Globus pallidus (tissue), 1 donor: ENCODE measurements around the gene HP.

Experiments used
- DNase-seq: peaks from one replicate; pipeline ENCODE4 v3.0.0-alpha.2; 2015; ENCODE audit warnings: low spot score

HP gene

DNA sequence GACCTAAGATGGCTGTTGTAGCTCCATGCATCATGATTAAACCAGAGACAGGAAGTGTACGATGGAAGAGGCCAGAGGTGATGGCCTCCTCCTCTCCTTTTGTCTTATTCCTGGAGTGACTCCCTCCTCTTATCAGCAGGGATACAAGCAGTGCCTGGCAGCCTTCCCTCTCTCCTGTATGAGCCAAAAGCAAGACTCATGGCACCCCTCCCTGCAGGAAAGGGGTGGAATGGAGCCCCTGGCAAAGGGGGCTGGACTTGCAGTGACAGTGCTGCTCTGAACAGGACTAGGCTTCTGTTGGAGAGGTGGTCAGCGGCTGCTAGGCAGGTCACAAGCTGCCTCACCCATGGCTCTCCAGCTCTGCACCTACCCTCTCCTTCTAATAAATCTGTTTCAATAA, 30.7 kb downstream of the HP start:
- DNase-seq: no peak

DNA sequence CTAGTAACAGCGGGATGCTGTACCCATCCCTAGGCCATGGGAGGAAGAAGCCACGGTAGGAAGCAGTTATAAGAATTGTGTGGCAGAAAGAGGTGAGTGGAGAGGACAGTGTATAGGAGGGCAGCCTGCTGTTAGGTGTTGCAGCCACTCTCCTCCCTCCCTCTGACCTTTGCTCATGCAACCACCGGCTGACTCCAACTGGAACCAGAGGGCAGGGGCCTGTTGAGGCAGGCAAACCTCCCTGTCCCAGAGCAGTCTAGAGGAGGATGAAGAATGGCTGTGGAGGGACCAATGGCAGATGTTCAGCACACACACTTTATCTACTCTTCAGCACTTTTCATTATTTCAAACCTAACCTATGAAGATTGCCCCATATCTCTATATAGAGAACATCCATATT, 36.9 kb downstream of the HP start:
- DNase-seq: no peak

DNA sequence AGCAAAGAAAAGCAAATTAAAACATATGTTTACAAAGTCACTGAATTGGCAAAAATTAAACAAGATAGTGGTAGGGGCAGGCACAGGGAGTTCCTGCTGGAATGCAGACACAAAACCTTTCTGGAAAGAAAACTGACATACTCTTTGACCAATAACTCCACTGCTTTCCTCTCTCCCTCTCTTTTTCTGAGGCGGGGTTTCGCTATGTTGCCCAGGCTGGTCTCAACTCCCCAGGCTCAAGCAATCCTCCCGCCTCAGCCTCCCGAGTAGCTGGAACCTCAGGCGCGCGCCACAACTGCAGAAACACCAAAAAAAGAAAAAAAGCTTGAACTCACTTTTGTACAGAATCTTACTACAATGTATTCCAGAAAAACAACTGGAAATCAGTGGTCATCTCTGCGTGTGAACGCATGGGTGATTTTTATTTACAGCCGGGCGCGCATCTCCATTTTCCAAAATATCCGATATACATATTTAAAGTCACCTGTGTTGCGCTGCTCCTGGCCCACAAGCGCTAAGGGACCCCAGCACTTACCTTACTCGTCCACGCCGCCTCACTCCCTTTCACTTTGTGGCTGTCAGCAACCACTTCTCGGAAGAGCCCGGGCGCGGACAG, 38.6 kb downstream of the HP start:
- no peak for DNase-seq

DNA sequence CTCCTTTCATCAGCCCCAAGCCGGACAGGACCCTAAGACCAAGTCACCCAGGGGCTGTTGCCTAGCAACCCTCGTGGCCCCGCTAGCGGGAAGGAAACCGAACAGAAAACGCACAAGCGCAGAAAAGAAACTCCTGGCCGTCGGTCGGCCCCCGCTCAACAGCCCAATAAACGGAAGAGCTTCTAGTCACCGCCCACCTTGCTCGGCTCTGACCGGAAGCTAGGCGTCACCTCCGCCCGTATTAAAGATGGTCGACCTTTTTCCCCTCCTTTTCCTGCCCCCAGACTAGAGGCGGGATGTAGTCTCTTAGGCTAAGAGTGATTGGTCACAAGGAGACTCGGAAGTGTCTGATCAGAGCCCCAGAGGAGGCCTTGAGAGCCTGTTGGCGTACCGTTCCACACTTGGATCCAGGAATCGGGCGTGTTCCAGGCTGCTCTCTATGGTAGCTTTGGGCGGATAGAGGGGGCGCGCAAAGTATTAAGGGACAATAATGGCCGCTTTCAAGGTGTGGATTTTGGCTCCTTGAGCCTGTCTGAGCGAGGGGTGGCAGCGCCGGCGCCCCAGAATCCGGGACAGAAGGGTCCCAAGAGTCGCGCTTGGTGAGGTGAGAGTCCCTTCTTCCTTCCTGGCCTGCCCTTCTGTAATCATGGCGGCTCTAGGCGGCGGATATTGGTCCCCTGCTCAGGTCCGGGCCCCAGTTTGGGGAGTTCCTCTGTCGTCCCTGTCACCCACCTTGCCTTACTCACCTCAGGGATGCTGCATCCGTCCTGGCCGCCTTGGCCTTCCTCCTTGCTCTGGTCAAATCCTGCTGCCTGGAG, 39.4 kb downstream of the HP start, which contains the start of the genes DHX38 and TXNL4B:
Gene DHX38 (plus strand): TSS at position 400 of the 818 bp plus-strand sequence. CDS start 2,311 bp downstream, outside the sequence.
Gene TXNL4B (minus strand): TSS at position 173 of the 818 bp plus-strand sequence. CDS start 2,871 bp downstream, outside the sequence.
- peak; percentile 100 for DNase-seq

DNA sequence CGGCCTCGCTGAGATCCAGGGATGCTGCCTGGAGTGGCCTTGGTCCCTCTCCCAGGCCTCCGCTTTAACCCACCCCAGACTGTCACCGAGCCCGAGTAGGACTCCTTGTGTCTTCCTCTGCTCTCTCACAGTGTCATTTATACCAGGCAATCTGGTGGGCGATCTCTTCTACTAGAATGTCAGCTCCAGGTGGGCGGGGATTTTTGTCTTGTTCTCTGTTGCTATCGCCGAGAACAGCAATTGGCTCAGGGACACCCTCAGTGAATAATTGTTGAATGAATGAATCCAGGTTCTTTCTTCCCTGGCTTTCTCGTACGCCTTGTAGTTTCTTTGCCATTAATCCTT, 39.9 kb downstream of the HP start:
- no peak for DNase-seq

DNA sequence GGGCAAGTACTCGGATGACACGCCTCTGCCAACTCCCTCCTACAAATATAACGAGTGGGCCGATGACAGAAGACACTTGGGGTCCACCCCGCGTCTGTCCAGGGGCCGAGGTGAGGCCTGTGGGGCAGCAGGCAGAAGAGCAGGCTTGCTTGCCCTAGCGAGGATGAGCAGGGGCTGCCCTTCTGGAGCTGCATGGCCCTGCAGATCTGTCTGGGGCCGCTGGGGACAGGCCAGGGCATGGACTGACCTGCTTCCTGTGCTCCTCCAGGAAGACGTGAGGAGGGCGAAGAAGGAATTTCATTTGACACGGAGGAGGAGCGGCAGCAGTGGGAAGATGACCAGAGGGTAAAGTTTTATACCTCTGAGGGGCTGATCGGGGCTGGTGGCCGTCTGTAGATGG, 44.6 kb downstream of the HP start:
- no peak for DNase-seq

DNA sequence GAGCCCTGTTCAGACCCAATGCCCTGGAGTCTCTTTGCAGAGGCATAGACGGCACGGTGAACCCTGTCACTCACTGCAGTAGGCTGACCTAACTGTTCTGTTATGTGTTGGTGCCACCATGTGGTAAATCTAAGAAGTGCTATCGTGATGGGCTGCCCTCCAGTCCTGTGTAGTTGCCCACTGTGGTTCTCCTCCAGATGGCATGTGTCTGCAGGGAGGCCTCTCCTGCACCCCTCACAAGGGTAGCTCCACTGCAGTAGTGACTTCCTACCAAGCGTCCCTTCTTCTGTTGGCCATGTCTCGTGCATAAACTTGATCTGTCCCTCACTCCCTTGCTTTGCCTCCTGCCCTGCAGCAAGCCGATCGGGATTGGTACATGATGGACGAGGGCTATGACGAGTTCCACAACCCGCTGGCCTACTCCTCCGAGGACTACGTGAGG, 45.1 kb downstream of the HP start:
- DNase-seq: peak; percentile 57

DNA sequence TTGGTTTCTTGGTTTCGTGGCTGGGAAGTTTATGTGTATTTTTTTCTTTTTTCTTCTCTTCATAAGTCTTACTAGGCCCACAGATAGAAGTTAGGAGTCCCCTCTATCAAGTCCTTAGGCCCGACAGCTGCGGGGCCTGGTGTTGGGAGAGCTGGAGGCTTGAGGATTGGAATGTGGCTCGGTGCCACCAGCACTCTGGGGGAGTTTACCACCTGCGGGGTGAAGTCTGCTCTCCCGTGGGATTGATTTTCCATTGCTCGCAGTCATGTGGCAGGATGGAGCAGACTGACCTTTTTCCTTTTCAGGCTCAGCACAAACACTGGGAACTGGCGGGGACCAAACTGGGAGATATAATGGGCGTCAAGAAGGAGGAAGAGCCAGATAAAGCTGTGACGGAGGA, 46.9 kb downstream of the HP start:
- no peak for DNase-seq

DNA sequence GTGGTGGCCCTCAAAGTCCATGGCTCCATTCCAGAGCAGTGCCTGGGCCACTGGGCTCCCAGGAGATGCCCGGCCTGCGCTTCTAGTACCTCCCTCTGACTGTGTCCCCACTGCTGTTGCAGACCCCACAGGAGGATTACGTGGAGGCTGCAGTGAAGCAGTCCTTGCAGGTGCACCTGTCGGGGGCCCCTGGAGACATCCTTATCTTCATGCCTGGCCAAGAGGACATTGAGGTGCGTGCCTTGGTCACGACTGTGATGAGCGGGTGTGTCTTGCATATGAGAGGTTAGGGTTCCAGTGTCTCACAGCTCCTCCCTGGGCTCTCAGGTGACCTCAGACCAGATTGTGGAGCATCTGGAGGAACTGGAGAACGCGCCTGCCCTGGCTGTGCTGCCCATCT, 50.6 kb downstream of the HP start:
- DNase-seq: no peak

DNA sequence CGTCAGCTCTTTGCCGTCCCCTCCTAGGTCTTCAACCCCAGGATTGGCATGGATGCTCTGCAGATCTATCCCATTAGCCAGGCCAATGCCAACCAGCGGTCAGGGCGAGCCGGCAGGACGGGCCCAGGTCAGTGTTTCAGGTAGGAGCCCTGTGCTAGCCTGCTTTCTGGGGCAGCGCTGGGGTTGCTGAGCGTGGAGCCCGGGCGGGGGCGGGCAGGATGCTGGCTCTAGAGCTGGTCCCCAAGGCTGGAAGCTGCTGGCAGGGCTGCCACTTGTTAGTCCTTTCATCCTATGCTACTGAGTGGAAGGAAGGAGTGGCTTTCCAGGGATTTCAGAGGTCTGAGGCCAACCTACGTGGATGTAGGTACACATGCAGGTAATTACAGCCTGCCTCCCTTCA, 51.7 kb downstream of the HP start:
- DNase-seq: no peak

DNA sequence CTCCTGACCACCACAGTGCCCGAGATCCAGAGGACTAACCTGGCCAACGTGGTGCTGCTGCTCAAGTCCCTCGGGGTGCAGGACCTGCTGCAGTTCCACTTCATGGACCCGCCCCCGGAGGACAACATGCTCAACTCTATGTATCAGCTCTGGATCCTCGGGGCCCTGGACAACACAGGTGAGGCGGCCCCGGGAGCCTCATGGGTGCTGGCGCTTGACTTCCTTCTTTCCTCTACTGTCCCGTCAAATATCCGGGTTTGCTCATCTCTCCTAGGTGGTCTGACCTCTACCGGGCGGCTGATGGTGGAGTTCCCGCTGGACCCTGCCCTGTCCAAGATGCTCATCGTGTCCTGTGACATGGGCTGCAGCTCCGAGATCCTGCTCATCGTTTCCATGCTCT, 53.1 kb downstream of the HP start:
- DNase-seq: no peak

DNA sequence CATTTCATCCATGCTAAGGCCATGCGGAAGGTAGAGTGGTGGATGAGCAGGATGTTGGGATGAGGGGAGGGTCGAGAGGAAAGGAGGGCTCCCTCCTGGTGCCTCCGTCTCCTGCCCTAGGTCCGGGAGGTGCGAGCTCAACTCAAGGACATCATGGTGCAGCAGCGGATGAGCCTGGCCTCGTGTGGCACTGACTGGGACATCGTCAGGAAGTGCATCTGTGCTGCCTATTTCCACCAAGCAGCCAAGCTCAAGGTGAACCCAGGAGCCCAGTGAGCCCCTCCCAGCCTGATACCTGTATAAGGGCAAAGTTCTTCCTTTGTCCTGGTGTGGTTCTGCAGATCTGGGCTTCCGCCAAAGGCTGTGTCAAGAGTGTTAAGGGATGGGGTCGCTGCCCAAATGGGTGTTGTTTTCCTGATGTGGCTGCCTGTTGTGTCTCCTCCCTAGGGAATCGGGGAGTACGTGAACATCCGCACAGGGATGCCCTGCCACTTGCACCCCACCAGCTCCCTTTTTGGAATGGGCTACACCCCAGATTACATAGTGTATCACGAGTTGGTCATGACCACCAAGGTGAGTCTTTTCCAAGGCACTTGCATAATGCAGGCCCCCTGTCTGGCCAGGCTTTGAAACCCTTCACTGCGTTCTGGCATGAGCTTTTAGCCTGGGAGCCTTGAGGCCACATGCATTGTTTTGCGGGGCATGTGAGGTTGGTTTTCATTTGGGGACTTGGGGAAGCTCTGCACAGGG, 54.2 kb downstream of the HP start:
- no peak for DNase-seq

DNA sequence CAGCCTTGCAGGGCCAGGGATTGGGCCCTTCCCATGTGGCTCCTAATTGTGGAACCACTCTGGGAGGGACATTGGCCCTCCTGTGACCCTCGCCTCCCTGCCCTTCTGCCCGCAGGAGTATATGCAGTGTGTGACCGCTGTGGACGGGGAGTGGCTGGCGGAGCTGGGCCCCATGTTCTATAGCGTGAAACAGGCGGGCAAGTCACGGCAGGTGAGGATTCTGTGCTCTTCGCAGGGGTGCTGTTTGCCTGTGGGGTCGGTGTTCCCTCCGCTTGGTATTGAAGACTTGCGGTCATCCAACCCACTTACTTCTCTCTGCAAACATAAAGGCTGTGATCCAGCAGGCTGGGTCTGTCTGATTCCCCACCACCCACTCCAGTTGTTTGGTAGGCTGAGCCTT, 55.0 kb downstream of the HP start:
- DNase-seq: no peak

DNA sequence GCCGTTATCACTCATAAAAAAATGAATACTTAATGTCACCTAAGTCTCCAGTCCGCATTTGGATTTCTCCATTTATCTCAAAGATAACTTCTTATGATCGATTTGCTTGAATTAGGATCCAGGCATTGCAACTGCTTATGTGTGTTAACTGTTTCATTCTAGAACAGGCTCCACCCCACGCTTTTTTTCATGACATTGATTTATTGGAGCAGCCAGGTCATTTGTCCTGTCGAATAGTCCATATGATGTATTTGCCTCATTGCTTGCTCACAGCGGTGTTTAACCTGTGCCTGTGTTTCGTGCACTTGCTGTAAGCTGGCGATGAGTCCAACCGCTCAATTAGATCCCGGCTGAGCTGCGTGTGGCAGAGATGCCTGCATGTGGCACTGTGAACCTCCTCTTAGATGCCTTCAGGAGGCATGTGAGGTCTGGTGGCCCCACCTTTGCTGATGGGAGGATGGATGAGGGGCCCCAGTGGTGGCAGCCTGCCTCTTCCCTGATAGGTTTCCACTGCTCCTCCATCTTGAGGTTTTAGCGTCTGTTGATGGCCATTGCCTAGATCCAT, 55.7 kb downstream of the HP start:
- DNase-seq: no peak
